Stimulated activated CD8-positive, alpha-beta memory T cell treated with anti-CD3 and anti-CD28 coated beads, Interleukin-7, amount 100 ng/mL, for 24 hours (primary cell): ENCODE results near the gene PLGRKT.
"Not testable (repeated sequence)": the region's sequence is repeated elsewhere in the genome, so short reads cannot be mapped to it uniquely, and the experiment has no call there.

Experiments
- DNase-seq: peaks from one replicate; pipeline ENCODE4 v3.0.0-alpha.2; 2020; ENCODE audit warnings: low read depth

Gene PLGRKT

GRCh38 chr9:5437254-5438216 is at the start of gene PLGRKT:
Gene PLGRKT (minus strand): TSS chr9:5437925. CDS start chr9:5431977, 5,948 bp downstream.
- peak; percentile 76 for DNase-seq

- DNase-seq = no peak
Measured at GRCh38 chr9:5486988-5487387, 49.3 kb upstream of the PLGRKT start.

- DNase-seq = no peak
Measured at GRCh38 chr9:5485378-5486085, 47.8 kb upstream of the PLGRKT start.

- DNase-seq = no peak
Measured at GRCh38 chr9:5483306-5483705, 45.6 kb upstream of the PLGRKT start.

- no peak for DNase-seq
Measured at GRCh38 chr9:5482194-5482593, 44.5 kb upstream of the PLGRKT start.

GRCh38 chr9:5481322-5482040 is 43.8 kb upstream of the PLGRKT start:
- DNase-seq = no peak

- no peak for DNase-seq
Measured at GRCh38 chr9:5480919-5481318, 43.2 kb upstream of the PLGRKT start.

- no peak for DNase-seq
Measured at GRCh38 chr9:5479994-5480694, 42.4 kb upstream of the PLGRKT start.

- DNase-seq = no peak
Measured at GRCh38 chr9:5478206-5478605, 40.5 kb upstream of the PLGRKT start.

- DNase-seq = not testable (repeated sequence)
Measured at GRCh38 chr9:5475611-5476010, 37.9 kb upstream of the PLGRKT start.

- no peak for DNase-seq
Measured at GRCh38 chr9:5470816-5471215, 33.1 kb upstream of the PLGRKT start.

- no peak for DNase-seq
Measured at GRCh38 chr9:5470122-5470521, 32.4 kb upstream of the PLGRKT start.

GRCh38 chr9:5468850-5469249 is 31.1 kb upstream of the PLGRKT start:
- no peak for DNase-seq

GRCh38 chr9:5466766-5467165 is 29.0 kb upstream of the PLGRKT start:
- DNase-seq = no peak

GRCh38 chr9:5466005-5466404 is 28.3 kb upstream of the PLGRKT start:
- DNase-seq = no peak

GRCh38 chr9:5464831-5465330 is 27.2 kb upstream of the PLGRKT start:
- not testable (repeated sequence) for DNase-seq

- no peak for DNase-seq
Measured at GRCh38 chr9:5460157-5460556, 22.4 kb upstream of the PLGRKT start.

- DNase-seq = no peak
Measured at GRCh38 chr9:5459289-5459829, 21.6 kb upstream of the PLGRKT start.

- DNase-seq = no peak
Measured at GRCh38 chr9:5455181-5455580, 17.5 kb upstream of the PLGRKT start.

GRCh38 chr9:5453673-5454072 is 15.9 kb upstream of the PLGRKT start:
- DNase-seq = no peak

GRCh38 chr9:5453004-5453403 is 15.3 kb upstream of the PLGRKT start:
- no peak for DNase-seq

- DNase-seq = no peak
Measured at GRCh38 chr9:5452286-5452609, 14.5 kb upstream of the PLGRKT start.
